GM23248 (cell line): ENCODE results near the gene TK1. TPM values are rescaled to one million over a fixed set of nuclear protein-coding genes. Genes with fewer than 3 reads are reported as not detected.

Experiments used
- DNase-seq: peaks from one replicate; pipeline ENCODE4 v3.0.0-alpha.2; 2015
- H2AFZ ChIP-seq: fragments of 200-600 bp; sonication (generic); 2 replicates; pipeline ENCODE4 v1.6.1; 2016; ENCODE audit warnings: antibody characterized with exemption
- H3F3A ChIP-seq: fragments of 200-600 bp; sonication (generic); 2 replicates; pipeline ENCODE4 v1.6.1; 2016; ENCODE audit warnings: mild to moderate bottlenecking, antibody characterized with exemption, mixed run types; ENCODE audit not compliant: insufficient read depth
- H3K27ac ChIP-seq: fragments of 200-600 bp; sonication (generic); 2 replicates; pipeline ENCODE4 v1.5.1; 2016; ENCODE audit warnings: mild to moderate bottlenecking
- H3K27me3 ChIP-seq: fragments of 200-600 bp; sonication (generic); replicated peaks from 2 replicates; pipeline ENCODE4 v1.6.1; 2016; ENCODE audit warnings: mild to moderate bottlenecking; ENCODE audit not compliant: insufficient read depth
- H3K36me3 ChIP-seq: fragments of 200-600 bp; sonication (generic); 2 replicates; pipeline ENCODE4 v1.6.1; 2016; ENCODE audit warnings: low read depth, mild to moderate bottlenecking
- H3K4me1 ChIP-seq: fragments of 200-600 bp; sonication (generic); 2 replicates; pipeline ENCODE4 v1.6.1; 2016; ENCODE audit warnings: mild to moderate bottlenecking; ENCODE audit not compliant: insufficient read depth
- H3K4me2 ChIP-seq: fragments of 200-600 bp; sonication (generic); one replicate; pipeline ENCODE4 v1.6.1; 2016; ENCODE audit warnings: mild to moderate bottlenecking; ENCODE audit not compliant: unreplicated experiment
- H3K4me3 ChIP-seq: fragments of 200-600 bp; sonication (generic); 2 replicates; pipeline ENCODE4 v1.5.1; 2016; ENCODE audit warnings: mild to moderate bottlenecking
- H3K79me2 ChIP-seq: fragments of 200-600 bp; sonication (generic); 2 replicates; pipeline ENCODE4 v1.6.1; 2016; ENCODE audit warnings: mild to moderate bottlenecking; ENCODE audit not compliant: insufficient read depth
- H3K9ac ChIP-seq: fragments of 200-600 bp; sonication (generic); 2 replicates; pipeline ENCODE4 v1.6.1; 2016; ENCODE audit warnings: mild to moderate bottlenecking
- H3K9me2 ChIP-seq: fragments of 200-600 bp; sonication (generic); 2 replicates; pipeline ENCODE4 v1.6.1; 2016; ENCODE audit warnings: mixed run types, mild to moderate bottlenecking, moderate library complexity; ENCODE audit not compliant: insufficient read depth
- H3K9me3 ChIP-seq: fragments of 200-600 bp; sonication (generic); one replicate; pipeline ENCODE4 v1.6.1; 2017; ENCODE audit warnings: low read depth
- H4K20me1 ChIP-seq: fragments of 200-600 bp; sonication (generic); 2 replicates; pipeline ENCODE4 v1.6.0; 2016; ENCODE audit not compliant: insufficient read depth
- EZH2 ChIP-seq: fragments of 200-600 bp; sonication (generic); IDR thresholded peaks from 2 replicates; pipeline ENCODE4 v1.6.1; 2018; ENCODE audit warnings: antibody characterized with exemption, mild to moderate bottlenecking; ENCODE audit not compliant: insufficient read depth, poor library complexity, severe bottlenecking
- EZH2phosphoT487 ChIP-seq: fragments of 200-600 bp; sonication (generic); IDR thresholded peaks from 2 replicates; pipeline ENCODE4 v1.6.1; 2018; ENCODE audit warnings: antibody characterized with exemption, moderate library complexity, mild to moderate bottlenecking, low read depth; ENCODE audit not compliant: insufficient read depth
- WGBS, 2 experiments: methylation state at CpG; one replicate each; pipeline ENCODE4 v1.1.6; 2015 to 2017; ENCODE audit warnings: low lambda C conversion rate in 2 of 2, low coverage in 1 of 2; ENCODE audit errors: missing lambda C conversion rate in 2 of 2; 5-methylcytosine and 5-hydroxymethylcytosine counted together
- in situ Hi-C: fragments of 300-500 bp; cut with MboI; formaldehyde crosslinking; loops from 2 replicates; pipeline ENCODE4 v1.15.0; 2020
- polyA plus RNA-seq: library from polyadenylated mRNA; unstranded; fragments of >200 nt; fragmentation: Nextera tagmentation; extraction: Ambion mirVana; gene quantifications from 2 replicates; pipeline ENCODE4 v1.2.1, GENCODE V29; 2016
- total RNA-seq: library from RNA; depleted of rRNA; stranded (reverse); fragments of >200 nt; shearing (Covaris generic); gene quantifications from 2 replicates; pipeline ENCODE4 v1.2.3, GENCODE V29; 2014

Gene TK1
- total and polyA plus RNA-seq, 2 experiments from 2014 or later, result 79.4 to 84.5 TPM

DNA sequence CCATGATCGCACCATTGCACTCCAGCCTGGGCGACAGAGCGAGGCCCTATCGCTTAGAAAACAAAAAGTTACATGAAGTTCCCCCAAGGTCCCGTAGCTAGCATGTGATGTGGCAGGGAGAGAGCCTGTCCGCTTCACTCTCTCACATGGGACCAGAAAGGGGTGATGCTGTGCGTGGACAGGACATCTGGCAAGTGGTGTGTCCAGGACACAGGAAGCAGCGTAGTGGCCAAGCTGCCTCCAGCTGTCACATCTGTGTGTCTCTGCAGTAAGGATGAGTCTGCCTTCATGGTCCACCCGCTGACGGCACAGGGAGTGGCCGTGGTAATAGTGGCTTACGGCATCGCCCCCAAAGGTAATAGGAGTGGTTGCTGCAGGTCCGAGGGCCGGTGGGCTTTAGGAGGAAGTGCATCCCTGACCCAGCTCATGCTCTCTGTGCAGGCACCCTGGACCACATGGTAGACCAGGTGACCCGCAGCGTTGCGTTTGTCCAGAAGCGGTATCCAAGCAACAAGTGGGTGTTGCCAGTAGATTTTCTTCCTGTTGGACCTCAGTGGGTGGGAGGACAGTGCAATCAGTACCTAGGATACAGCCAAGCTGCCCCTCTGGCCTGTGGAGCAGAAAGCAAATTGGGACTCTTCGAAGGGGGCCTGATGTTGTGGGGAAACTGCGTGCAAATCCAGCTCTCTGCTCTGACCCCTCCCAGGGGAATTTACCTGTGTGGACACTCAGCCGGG lies 17.7 kb upstream of the TK1 start:
- Histone ChIP-seq H2AFZ (no peak overlapping the region), H3K79me2 (no peaks in the 10 kb centered on the region), H3K4me3 (no peak overlapping the region), H3K4me2 (no peak overlapping the region), H3K27me3 (no peaks in the 10 kb centered on the region), H3K9me2 (no peaks in the 10 kb centered on the region), H3K9ac (no peak overlapping the region), H4K20me1 (no peaks in the 10 kb centered on the region), H3K9me3 (no peaks in the 10 kb centered on the region), H3K4me1 (no peaks in the 10 kb centered on the region), H3K27ac (no peak overlapping the region), H3F3A (no peaks in the 10 kb centered on the region), H3K36me3 (no peaks in the 10 kb centered on the region)
- 90 to 92% methylated on average over 22 of the region's 22 CpGs for WGBS, 2 experiments
- in situ Hi-C loops, result no loop called here
- TF ChIP-seq EZH2 (no peak), EZH2phosphoT487 (no peak)
- DNase-seq, result no peak

DNA sequence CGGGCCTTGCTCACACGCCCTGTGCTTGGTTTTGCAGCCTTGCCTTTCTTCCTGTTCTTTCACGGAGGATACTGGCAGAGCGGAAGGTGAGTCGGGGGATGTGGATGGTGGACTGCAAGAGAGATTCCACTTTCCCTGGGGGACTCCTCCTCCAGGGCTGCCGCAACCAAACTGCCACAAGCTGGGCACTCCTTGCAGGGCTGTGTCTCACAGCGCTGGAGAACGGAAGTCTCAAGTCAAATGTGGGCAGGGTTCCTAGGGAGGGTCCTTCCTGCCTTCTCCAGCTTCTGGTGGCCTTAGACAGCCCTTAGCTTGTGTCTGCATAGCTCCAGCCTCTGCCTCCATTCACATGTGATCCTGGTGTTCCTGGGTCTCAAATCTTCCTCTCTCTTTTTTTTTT lies 15.8 kb upstream of the TK1 start:
- no peaks in the 10 kb centered on the region for H3K9me2 ChIP-seq
- no peak overlapping the region for H2AFZ ChIP-seq
- DNase-seq, result no peak
- no peaks in the 10 kb centered on the region for H4K20me1 ChIP-seq
- H3K36me3 ChIP-seq, result no peaks in the 10 kb centered on the region
- H3K27ac ChIP-seq, result no peak overlapping the region
- TF ChIP-seq EZH2phosphoT487, result no peak
- no peak for TF ChIP-seq EZH2
- no peak overlapping the region for H3K4me2 ChIP-seq
- WGBS, 2 experiments, result 95 to 98% methylated on average over 6 to 8 of the region's 8 CpGs
- no peak overlapping the region for H3K9ac ChIP-seq
- H3K9me3 ChIP-seq, result no peaks in the 10 kb centered on the region
- H3K4me1 ChIP-seq, result no peaks in the 10 kb centered on the region
- H3K4me3 ChIP-seq, result no peak overlapping the region
- no peaks in the 10 kb centered on the region for H3K27me3 ChIP-seq
- in situ Hi-C loops, result no loop called here
- H3F3A ChIP-seq, result no peaks in the 10 kb centered on the region
- no peaks in the 10 kb centered on the region for H3K79me2 ChIP-seq

DNA sequence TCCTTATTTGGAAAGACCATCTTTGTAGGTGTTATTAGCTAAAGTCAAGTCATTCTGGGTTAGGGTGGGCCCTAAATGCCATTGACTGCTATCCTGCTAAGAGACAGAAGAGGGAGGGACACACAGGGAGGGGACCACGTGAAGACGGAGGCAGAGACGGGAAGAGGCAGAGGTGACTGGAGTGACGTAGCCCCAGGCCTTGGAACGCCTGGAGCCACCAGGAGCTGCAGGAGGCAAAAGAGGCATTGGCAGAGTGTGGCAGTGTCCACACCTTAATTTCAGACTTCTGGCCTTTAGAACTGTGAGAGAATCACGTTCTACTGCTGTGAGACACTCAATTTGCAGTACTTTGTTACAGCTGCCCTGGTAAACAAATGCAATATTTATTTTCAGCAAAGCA lies 13.6 kb upstream of the TK1 start:
- DNase-seq, result no peak
- Histone ChIP-seq H4K20me1 (no peaks in the 10 kb centered on the region), H2AFZ (no peak overlapping the region), H3K9me3 (no peaks in the 10 kb centered on the region), H3K79me2 (no peaks in the 10 kb centered on the region), H3K36me3 (no peaks in the 10 kb centered on the region), H3K4me3 (no peak overlapping the region), H3K9ac (no peak overlapping the region), H3K4me1 (no peaks in the 10 kb centered on the region), H3K9me2 (no peaks in the 10 kb centered on the region), H3F3A (no peaks in the 10 kb centered on the region), H3K4me2 (no peak overlapping the region), H3K27me3 (no peaks in the 10 kb centered on the region), H3K27ac (no peak overlapping the region)
- in situ Hi-C loops, result no loop called here
- 90 to 93% methylated on average over 6 of the region's 6 CpGs for WGBS, 2 experiments
- TF ChIP-seq EZH2phosphoT487 (no peak), EZH2 (no peak)

- no peak overlapping the region for H3K27ac ChIP-seq
Observed at GRCh38 chr17:78197147-78197832, 10.4 kb upstream of the TK1 start.

More at GRCh38 chr17:78197147-78197832, 10.4 kb upstream of the TK1 start:
- Histone ChIP-seq H3K4me2 (no peak overlapping the region), H3K79me2 (no peaks in the 10 kb centered on the region), H3K9ac (no peak overlapping the region), H3K36me3 (no peaks in the 10 kb centered on the region), H3F3A (no peaks in the 10 kb centered on the region), H3K27me3 (no peaks in the 10 kb centered on the region), H3K9me3 (no peaks in the 10 kb centered on the region), H2AFZ (no peak overlapping the region), H4K20me1 (no peaks in the 10 kb centered on the region), H3K9me2 (no peaks in the 10 kb centered on the region), H3K4me3 (no peak overlapping the region), H3K4me1 (no peaks in the 10 kb centered on the region)
- in situ Hi-C loops, result no loop called here
- 62 to 68% methylated on average over 9 of the region's 9 CpGs for WGBS, 2 experiments
- TF ChIP-seq EZH2phosphoT487 (no peak), EZH2 (no peak)
- no peak for DNase-seq
